ENCODE data around the gene ZEB2. TPM values are rescaled to one million over a fixed set of nuclear protein-coding genes. Genes with fewer than 3 reads are reported as not detected.

The ZEB2 gene
- total and polyA plus RNA-seq, 4 donors = 7.6 to 39.6 (median 22.2) TPM

- H3K4me1 ChIP-seq (ENCODE audit: control insufficient read depth in 4 of 4, insufficient read depth in 4 of 4, low read length in 3 of 4) = no peaks in the 10 kb centered on the region
These were observed 137.1 kb downstream of the ZEB2 start for GRCh38 chr2:144382849-144383248.

More at GRCh38 chr2:144382849-144383248, 137.1 kb downstream of the ZEB2 start:
- Histone ChIP-seq H3K27me3 (ENCODE audit: control insufficient read depth in 4 of 4, insufficient read depth in 4 of 4, low read length in 3 of 4) (no peaks in the 10 kb centered on the region), H3K27ac (ENCODE audit: low read depth in 1 of 2, low read length in 2 of 2) (no peak overlapping the region), H3K36me3 (ENCODE audit: control insufficient read depth in 4 of 4, insufficient read depth in 3 of 4, low read depth in 1 of 4, low read length in 3 of 4) (no peaks in the 10 kb centered on the region), H3K4me3 (ENCODE audit: low read depth in 1 of 3, low read length in 3 of 3) (no peak overlapping the region), H3K9ac (ENCODE audit: low read depth in 1 of 2, low read length in 2 of 2) (no peak overlapping the region), H3K9me3 (ENCODE audit: control insufficient read depth in 4 of 4, low read length in 3 of 4) (no peaks in the 10 kb centered on the region)
- 67% methylated on average over 2 of the region's 2 CpGs for WGBS
- no peak for DNase-seq (ENCODE audit: low spot score)
- no peak for TF ChIP-seq CTCF (IDR thresholded peaks at IDR 0.05; ENCODE audit: low read depth, low read length, missing input control)
- TF ChIP-seq, protein P1, sequence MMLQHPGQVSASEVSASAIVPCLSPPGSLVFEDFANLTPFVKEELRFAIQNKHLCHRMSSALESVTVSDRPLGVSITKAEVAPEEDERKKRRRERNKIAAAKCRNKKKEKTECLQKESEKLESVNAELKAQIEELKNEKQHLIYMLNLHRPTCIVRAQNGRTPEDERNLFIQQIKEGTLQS (IDR thresholded peaks at IDR 0.05) = no peak
- TF ChIP-seq FOXA2 (IDR thresholded peaks at IDR 0.05) = no peak
- TF ChIP-seq REST (IDR thresholded peaks at IDR 0.05) = no peak
- no peak for TF ChIP-seq RAD21 (IDR thresholded peaks at IDR 0.05)
- no peak for TF ChIP-seq JUND (IDR thresholded peaks at IDR 0.05)
- TF ChIP-seq RXRA (IDR thresholded peaks at IDR 0.05) = no peak
- TF ChIP-seq NR2F2 (IDR thresholded peaks at IDR 0.05) = no peak
- TF ChIP-seq SP1 (IDR thresholded peaks at IDR 0.05) = no peak
- no peak for TF ChIP-seq YY1 (IDR thresholded peaks at IDR 0.05)
- TF ChIP-seq MAX (IDR thresholded peaks at IDR 0.05) = no peak
- no peak for TF ChIP-seq EGR1 (IDR thresholded peaks at IDR 0.05; ENCODE audit: low read depth in 2 of 2)
- no peak for TF ChIP-seq HNF4A (conservative IDR thresholded peaks at IDR 0.05)
- TF ChIP-seq, protein P2, sequence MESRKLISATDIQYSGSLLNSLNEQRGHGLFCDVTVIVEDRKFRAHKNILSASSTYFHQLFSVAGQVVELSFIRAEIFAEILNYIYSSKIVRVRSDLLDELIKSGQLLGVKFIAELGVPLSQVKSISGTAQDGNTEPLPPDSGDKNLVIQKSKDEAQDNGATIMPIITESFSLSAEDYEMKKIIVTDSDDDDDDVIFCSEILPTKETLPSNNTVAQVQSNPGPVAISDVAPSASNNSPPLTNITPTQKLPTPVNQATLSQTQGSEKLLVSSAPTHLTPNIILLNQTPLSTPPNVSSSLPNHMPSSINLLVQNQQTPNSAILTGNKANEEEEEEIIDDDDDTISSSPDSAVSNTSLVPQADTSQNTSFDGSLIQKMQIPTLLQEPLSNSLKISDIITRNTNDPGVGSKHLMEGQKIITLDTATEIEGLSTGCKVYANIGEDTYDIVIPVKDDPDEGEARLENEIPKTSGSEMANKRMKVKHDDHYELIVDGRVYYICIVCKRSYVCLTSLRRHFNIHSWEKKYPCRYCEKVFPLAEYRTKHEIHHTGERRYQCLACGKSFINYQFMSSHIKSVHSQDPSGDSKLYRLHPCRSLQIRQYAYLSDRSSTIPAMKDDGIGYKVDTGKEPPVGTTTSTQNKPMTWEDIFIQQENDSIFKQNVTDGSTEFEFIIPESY (IDR thresholded peaks at IDR 0.05) = no peak
- no peak for TF ChIP-seq GABPA (IDR thresholded peaks at IDR 0.05 in 1 of 2, conservative IDR thresholded peaks at IDR 0.05 in 1 of 2)
